ENCODE data around the gene SH3RF3. TPM values are rescaled to one million over a fixed set of nuclear protein-coding genes. Genes with fewer than 3 reads are reported as not detected.

The SH3RF3 gene
- polyA plus RNA-seq, 1 of the 3 experiments (the other 2 are of a cell fraction) = 1.9 TPM

- no peaks in the 10 kb centered on the region; a peak in 1 of 4 replicates for H3K4me1 ChIP-seq (ENCODE audit: control insufficient read depth in 1 of 2, insufficient read depth in 2 of 2, low read depth in 1 of 2, low read length in 1 of 2)
- H3F3A ChIP-seq (replicated peaks; ENCODE audit: insufficient read depth) = no peaks in the 10 kb centered on the region
- no peaks in the 10 kb centered on the region for H3K9me2 ChIP-seq
- no peak overlapping the region for H3K9ac ChIP-seq
- H3K79me2 ChIP-seq (ENCODE audit: insufficient read depth) = no peaks in the 10 kb centered on the region
- no peak overlapping the region for H2AFZ ChIP-seq (ENCODE audit: low read depth)
- no peaks in the 10 kb centered on the region for H3K9me3 ChIP-seq
- no peak for TF ChIP-seq YY1 (IDR thresholded peaks at IDR 0.05; ENCODE audit: low read depth)
- TF ChIP-seq SIN3A (IDR thresholded peaks at IDR 0.05; ENCODE audit: borderline replicate concordance, low read depth, low read length) = no peak
- TF ChIP-seq FOSL2 (IDR thresholded peaks at IDR 0.05; ENCODE audit: borderline replicate concordance, low read depth) = no peak
- TF ChIP-seq, protein P1, sequence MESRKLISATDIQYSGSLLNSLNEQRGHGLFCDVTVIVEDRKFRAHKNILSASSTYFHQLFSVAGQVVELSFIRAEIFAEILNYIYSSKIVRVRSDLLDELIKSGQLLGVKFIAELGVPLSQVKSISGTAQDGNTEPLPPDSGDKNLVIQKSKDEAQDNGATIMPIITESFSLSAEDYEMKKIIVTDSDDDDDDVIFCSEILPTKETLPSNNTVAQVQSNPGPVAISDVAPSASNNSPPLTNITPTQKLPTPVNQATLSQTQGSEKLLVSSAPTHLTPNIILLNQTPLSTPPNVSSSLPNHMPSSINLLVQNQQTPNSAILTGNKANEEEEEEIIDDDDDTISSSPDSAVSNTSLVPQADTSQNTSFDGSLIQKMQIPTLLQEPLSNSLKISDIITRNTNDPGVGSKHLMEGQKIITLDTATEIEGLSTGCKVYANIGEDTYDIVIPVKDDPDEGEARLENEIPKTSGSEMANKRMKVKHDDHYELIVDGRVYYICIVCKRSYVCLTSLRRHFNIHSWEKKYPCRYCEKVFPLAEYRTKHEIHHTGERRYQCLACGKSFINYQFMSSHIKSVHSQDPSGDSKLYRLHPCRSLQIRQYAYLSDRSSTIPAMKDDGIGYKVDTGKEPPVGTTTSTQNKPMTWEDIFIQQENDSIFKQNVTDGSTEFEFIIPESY (IDR thresholded peaks at IDR 0.05; ENCODE audit: borderline replicate concordance, low read depth) = no peak
- no peak for TF ChIP-seq FOXM1 (IDR thresholded peaks at IDR 0.05; ENCODE audit: low read depth)
- no peak for TF ChIP-seq TAF1 (IDR thresholded peaks at IDR 0.05; ENCODE audit: borderline replicate concordance, low read depth, low read length)
- no peak for TF ChIP-seq IRF3 (IDR thresholded peaks at IDR 0.05; ENCODE audit: low read depth, low read length)
- no peak for TF ChIP-seq SMC3 (IDR thresholded peaks at IDR 0.05; ENCODE audit: low read depth, low read length)
- no peak for TF ChIP-seq GABPA (IDR thresholded peaks at IDR 0.05; ENCODE audit: low read depth)
- TF ChIP-seq RXRA (IDR thresholded peaks at IDR 0.05; ENCODE audit: borderline replicate concordance, low read depth) = no peak
- TF ChIP-seq CHD2 (IDR thresholded peaks at IDR 0.05; ENCODE audit: low read length, partially characterized antibody) = no peak
- no peak for TF ChIP-seq ELF1 (IDR thresholded peaks at IDR 0.05)
- no peak for TF ChIP-seq TCF12 (IDR thresholded peaks at IDR 0.05)
- TF ChIP-seq RAD21 (IDR thresholded peaks at IDR 0.05; ENCODE audit: low read length) = no peak
- TF ChIP-seq PBX3 (IDR thresholded peaks at IDR 0.05) = no peak
- peaks cover 5 to 9% of the 10 kb centered on the region in 2 experiments for H3K36me3 ChIP-seq (replicated peaks in 1 of 2; ENCODE audit: control insufficient read depth in 1 of 2, insufficient read depth in 2 of 2, low read length in 1 of 2)
- ChIA-PET CTCF (interaction anchor here (1.0 kb wide), 1 partner anchor 10 kb away, joined by 3 read pairs; no protein-coding TSS in a partner anchor), POLR2A (no interaction called here)
- no peak overlapping the region for H3K4me3 ChIP-seq (ENCODE audit: low read depth in 2 of 2, low read length in 1 of 2)
- H4K20me1 ChIP-seq (ENCODE audit: insufficient read depth) = no peaks in the 10 kb centered on the region
- DNase-seq = no peak
- WGBS (ENCODE audit: low lambda C conversion rate) = 90% methylated on average over 10 of the region's 11 CpGs
- H3K27me3 ChIP-seq (ENCODE audit: insufficient read depth) = no peaks in the 10 kb centered on the region
- H3K27ac ChIP-seq (ENCODE audit: low read depth in 2 of 2, low read length in 1 of 2) = no peak overlapping the region
- H3K4me2 ChIP-seq = no peak overlapping the region
These were observed 306.2 kb downstream of the SH3RF3 start for GRCh38 chr2:109435066-109435690.

Measured in SK-N-SH (cell line).